RWPE2 (cell line): ENCODE results near the gene OR1C1.
"Not testable (repeated sequence)": the region's sequence is repeated elsewhere in the genome, so short reads cannot be mapped to it uniquely, and the experiment has no call there.

ENCODE experiments used
- ATAC-seq: fragments of 200-7000 bp; cut with Tn5 transposase; 3 replicates; pipeline ENCODE4 v1.9.1; 2021; ENCODE audit warnings: low read depth
- DNase-seq: peaks from one replicate; pipeline ENCODE4 v3.0.0-alpha.2; 2020; ENCODE audit warnings: low spot score
- H3K27ac ChIP-seq: fragments of 450-650 bp; 2 replicates; pipeline ENCODE4 v1.5.1; 2017; ENCODE audit warnings: mild to moderate bottlenecking; ENCODE audit not compliant: poor library complexity, severe bottlenecking
- H3K27me3 ChIP-seq: fragments of 250-450 bp; sonication (Bioruptor Pico); 2 replicates; pipeline ENCODE4 v1.5.1; 2021; ENCODE audit warnings: mild to moderate bottlenecking, moderate library complexity; ENCODE audit not compliant: insufficient read depth, poor library complexity, severe bottlenecking
- H3K36me3 ChIP-seq: fragments of 250-450 bp; sonication (Bioruptor Pico); 2 replicates; pipeline ENCODE4 v1.5.1; 2020; ENCODE audit warnings: low read depth, mild to moderate bottlenecking, moderate library complexity
- H3K4me1 ChIP-seq: fragments of 250-450 bp; sonication (Bioruptor Pico); 2 replicates; pipeline ENCODE4 v1.5.1; 2021; ENCODE audit warnings: mild to moderate bottlenecking, moderate library complexity; ENCODE audit not compliant: insufficient read depth, poor library complexity, severe bottlenecking
- H3K4me3 ChIP-seq: fragments of 250-450 bp; sonication (Bioruptor Pico); 2 replicates; pipeline ENCODE4 v1.5.1; 2021; ENCODE audit warnings: mild to moderate bottlenecking, moderate library complexity; ENCODE audit not compliant: severe bottlenecking
- H3K9me3 ChIP-seq: fragments of 250-450 bp; sonication (Bioruptor Pico); 2 replicates; pipeline ENCODE4 v1.5.1; 2021; ENCODE audit warnings: mild to moderate bottlenecking, moderate library complexity; ENCODE audit not compliant: severe bottlenecking
- TF ChIP-seq, protein P1 (sequence below): fragments of 450-650 bp; IDR thresholded peaks from one replicate; pipeline ENCODE4 v1.5.1; 2017; ENCODE audit warnings: mild to moderate bottlenecking, moderate library complexity; ENCODE audit not compliant: poor library complexity, severe bottlenecking

The OR1C1 gene, protein sequence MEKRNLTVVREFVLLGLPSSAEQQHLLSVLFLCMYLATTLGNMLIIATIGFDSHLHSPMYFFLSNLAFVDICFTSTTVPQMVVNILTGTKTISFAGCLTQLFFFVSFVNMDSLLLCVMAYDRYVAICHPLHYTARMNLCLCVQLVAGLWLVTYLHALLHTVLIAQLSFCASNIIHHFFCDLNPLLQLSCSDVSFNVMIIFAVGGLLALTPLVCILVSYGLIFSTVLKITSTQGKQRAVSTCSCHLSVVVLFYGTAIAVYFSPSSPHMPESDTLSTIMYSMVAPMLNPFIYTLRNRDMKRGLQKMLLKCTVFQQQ

DNA sequence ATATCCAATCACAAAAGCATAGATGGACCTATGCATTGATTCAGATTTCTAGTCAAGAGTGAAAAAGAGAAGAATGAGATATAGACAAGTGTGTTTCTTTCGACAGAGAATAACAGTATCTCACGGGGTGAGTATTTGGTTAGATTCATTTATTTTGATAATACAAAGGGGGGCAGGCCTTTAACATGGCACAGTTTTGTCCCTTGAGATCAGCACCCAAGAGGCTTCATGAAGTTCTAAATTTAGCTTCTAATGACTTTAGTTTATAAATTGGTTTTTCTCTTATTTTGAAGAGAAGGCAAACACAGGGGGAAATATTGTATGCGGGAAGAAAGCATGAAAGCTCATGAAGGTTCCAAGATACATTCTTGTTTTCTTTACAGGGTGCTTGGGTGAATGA is at the start of gene OR1C1:
TSS of gene OR1C1 (minus strand) at position 101 of the 400 bp plus-strand sequence. CDS start 2,150 bp downstream, outside the sequence.
- TF ChIP-seq, protein P1, sequence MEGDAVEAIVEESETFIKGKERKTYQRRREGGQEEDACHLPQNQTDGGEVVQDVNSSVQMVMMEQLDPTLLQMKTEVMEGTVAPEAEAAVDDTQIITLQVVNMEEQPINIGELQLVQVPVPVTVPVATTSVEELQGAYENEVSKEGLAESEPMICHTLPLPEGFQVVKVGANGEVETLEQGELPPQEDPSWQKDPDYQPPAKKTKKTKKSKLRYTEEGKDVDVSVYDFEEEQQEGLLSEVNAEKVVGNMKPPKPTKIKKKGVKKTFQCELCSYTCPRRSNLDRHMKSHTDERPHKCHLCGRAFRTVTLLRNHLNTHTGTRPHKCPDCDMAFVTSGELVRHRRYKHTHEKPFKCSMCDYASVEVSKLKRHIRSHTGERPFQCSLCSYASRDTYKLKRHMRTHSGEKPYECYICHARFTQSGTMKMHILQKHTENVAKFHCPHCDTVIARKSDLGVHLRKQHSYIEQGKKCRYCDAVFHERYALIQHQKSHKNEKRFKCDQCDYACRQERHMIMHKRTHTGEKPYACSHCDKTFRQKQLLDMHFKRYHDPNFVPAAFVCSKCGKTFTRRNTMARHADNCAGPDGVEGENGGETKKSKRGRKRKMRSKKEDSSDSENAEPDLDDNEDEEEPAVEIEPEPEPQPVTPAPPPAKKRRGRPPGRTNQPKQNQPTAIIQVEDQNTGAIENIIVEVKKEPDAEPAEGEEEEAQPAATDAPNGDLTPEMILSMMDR = no peak
- Histone ChIP-seq H3K27me3 (no peaks in the 10 kb centered on the region), H3K4me3 (no peak within 1 kb of the TSS), H3K4me1 (no peaks in the 10 kb centered on the region), H3K36me3 (no peaks in the 10 kb centered on the region), H3K27ac (no peak within 1 kb of the TSS), H3K9me3 (no peaks in the 10 kb centered on the region)
- ATAC-seq (no peak), DNase-seq (no peak)

DNA sequence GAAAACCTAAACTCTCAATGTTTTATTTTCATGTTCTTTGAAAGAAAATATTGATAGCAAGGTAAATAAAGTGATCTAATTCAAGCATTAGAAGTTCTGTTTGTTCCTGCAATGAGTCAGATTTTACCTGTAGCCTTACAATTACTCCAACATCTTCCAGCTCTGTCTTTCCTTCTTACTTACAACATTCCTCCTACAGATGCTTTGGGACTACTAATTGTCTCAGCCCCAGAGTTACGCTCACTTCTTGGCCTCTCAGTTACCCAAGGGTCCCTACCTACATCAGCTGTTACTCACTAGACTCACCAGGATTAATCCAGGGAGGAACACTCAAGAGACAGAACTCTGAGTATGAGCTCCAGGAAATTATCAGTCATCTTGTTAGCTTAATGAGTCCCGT is 37.2 kb upstream of the OR1C1 start:
- DNase-seq (no peak), ATAC-seq (no peak)
- TF ChIP-seq, protein P1 = no peak
- no peaks in the 10 kb centered on the region for H3K27me3 ChIP-seq
- H3K36me3 ChIP-seq = no peaks in the 10 kb centered on the region
- H3K4me3 ChIP-seq = no peak overlapping the region
- H3K27ac ChIP-seq = no peak overlapping the region
- no peaks in the 10 kb centered on the region for H3K4me1 ChIP-seq
- H3K9me3 ChIP-seq = no peaks in the 10 kb centered on the region

DNA sequence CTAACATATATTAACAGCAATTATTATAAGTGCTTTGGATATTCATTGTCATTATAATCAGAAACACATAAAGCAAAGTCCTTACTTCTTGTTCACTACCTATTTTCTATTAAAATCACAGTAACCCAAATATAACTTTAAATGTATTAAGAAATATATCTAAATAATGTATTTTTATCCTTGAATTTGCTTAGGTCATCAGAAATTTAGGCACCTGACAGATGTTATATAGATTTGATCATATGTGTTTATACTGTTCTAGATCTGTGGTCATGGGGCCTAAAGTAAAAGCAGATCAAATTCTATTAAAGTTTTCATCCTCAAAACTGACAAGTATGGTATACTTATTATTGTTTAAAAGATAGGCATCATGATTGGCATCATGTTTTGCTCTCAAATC is 9.2 kb upstream of the OR1C1 start:
- H3K27me3 ChIP-seq = no peaks in the 10 kb centered on the region
- DNase-seq (no peak), ATAC-seq (no peak)
- TF ChIP-seq, protein P1 = no peak
- no peaks in the 10 kb centered on the region for H3K4me1 ChIP-seq
- no peak overlapping the region for H3K4me3 ChIP-seq
- H3K9me3 ChIP-seq = no peaks in the 10 kb centered on the region
- H3K27ac ChIP-seq = no peak overlapping the region
- no peaks in the 10 kb centered on the region for H3K36me3 ChIP-seq

GRCh38 chr1:247754311-247754710 is 6.0 kb downstream of the OR1C1 start:
- not testable (repeated sequence) for H3K27ac ChIP-seq, H3K27me3 ChIP-seq, H3K4me3 ChIP-seq, H3K4me1 ChIP-seq, H3K9me3 ChIP-seq, H3K36me3 ChIP-seq, DNase-seq, ATAC-seq

DNA sequence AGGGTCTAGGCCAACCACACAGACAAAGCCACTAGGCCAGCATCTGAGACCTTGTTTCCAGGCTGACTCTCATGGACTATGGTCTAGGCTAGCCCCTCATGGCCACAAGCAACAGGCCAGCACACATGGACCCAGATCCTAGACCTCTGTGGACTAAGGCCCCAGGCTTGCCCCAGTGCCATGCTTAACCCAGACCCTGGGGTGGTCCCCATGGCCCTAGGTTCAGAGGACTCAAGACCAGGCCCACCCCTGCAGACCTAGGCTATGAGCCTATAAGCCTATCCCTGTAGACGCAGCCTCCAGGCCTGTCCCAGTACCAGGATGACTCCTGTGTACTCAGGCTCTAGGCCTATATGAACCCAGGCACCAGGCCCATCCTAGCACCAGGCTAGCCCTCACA is 10.5 kb downstream of the OR1C1 start:
- DNase-seq = no peak
- TF ChIP-seq, protein P1 = no peak
- Histone ChIP-seq H3K36me3 (no peaks in the 10 kb centered on the region), H3K4me1 (no peaks in the 10 kb centered on the region), H3K9me3 (no peaks in the 10 kb centered on the region), H3K27me3 (no peaks in the 10 kb centered on the region), H3K4me3 (no peak overlapping the region), H3K27ac (no peak overlapping the region)
- no peak for ATAC-seq
